GM18870 (cell line): ENCODE data around the gene TUBB6.

Source experiments
- ATAC-seq: cut with Tn5 transposase; IDR thresholded peaks from one replicate; pipeline ENCODE4 v1.9.1; 2021; ENCODE audit warnings: moderate library complexity; ENCODE audit not compliant: unreplicated experiment

Gene TUBB6

DNA sequence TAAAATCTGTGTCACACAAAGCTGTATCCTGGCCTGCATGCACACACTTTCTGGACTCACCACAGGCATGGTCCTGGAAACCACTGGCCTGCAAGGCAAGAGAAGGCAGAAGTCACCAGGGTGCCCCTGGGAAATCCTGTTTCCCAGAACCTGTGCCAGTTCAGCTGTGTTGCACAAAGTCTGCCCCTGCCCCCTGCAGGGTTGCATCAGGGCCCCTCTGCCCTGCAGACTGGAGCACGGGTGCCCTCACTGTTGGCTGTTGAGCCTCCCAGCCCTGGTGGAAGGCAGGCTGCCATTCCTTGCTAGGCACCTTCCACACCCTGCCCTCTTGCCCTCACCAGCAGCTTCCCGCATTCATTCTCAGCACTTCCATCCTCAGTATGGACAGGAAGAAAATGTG is 18.0 kb upstream of the TUBB6 start:
- no peak for ATAC-seq

- ATAC-seq, result no peak
These were observed 16.9 kb upstream of the TUBB6 start for GRCh38 chr18:12291161-12291560.

DNA sequence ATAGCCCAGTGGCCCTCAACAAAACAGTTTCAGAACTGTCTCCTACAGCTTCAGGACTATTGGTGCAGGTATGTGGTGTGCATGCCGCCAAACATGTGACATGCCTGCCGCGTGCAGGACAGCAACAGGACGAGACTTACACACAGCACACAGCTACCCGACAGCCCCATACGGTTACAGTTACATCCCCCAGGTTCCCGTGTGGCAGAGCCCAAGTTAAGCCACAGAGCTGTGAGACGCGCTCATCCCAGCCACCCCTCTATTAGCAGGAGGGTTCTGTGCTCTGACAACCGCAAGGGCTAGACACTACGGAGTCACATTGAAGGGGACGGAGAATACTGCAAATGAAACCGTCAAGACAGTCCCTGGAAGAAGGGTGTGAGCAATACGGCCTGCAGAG is 16.4 kb upstream of the TUBB6 start:
- ATAC-seq, result no peak

DNA sequence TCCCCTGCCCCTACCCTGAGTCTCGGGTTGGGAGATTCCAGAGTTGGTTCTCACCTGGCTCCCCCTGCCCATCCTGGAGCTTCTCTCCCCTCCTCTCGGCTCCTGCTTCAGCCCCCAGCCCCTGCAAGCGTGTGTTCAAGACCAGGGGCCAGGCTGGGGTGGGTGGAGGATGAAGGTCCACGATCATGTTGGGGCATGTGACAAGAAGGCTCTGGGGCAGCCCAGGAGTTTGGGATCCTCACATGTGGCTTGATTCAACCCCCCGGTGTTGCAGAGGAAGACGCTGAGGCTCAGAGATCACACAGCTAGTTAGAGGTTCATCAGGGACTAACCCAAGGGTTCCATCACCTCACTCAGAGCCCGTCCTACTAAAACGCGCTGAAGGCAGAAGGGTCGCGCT is 14.2 kb upstream of the TUBB6 start:
- no peak for ATAC-seq

- no peak for ATAC-seq
These were observed 12.5 kb upstream of the TUBB6 start for GRCh38 chr18:12295389-12296086.

GRCh38 chr18:12296087-12296403 is 12.0 kb upstream of the TUBB6 start:
- ATAC-seq, result no peak

GRCh38 chr18:12296457-12296856 is 11.6 kb upstream of the TUBB6 start:
- ATAC-seq, result no peak

DNA sequence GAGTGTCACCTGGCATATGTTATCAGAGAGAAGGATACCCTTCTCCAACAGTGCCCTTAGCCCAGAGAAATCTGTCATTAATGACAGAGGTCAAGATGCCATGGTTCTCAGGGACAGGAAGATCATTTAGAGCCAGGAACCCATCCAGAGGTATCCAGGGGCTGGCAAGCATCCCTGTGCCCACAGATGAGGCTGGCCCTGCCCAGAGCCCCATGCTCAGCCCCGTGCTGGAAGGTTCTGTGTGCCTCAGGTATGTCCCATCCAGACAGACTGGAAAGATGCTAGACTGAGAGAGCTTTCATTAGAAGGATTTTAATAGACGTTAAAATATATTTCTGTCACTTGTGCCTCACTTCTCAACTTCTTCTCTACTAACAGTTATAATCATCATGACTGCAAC is 8.2 kb upstream of the TUBB6 start:
- ATAC-seq, result no peak

- no peak for ATAC-seq
These were observed 6.6 kb upstream of the TUBB6 start for GRCh38 chr18:12301263-12302005.

DNA sequence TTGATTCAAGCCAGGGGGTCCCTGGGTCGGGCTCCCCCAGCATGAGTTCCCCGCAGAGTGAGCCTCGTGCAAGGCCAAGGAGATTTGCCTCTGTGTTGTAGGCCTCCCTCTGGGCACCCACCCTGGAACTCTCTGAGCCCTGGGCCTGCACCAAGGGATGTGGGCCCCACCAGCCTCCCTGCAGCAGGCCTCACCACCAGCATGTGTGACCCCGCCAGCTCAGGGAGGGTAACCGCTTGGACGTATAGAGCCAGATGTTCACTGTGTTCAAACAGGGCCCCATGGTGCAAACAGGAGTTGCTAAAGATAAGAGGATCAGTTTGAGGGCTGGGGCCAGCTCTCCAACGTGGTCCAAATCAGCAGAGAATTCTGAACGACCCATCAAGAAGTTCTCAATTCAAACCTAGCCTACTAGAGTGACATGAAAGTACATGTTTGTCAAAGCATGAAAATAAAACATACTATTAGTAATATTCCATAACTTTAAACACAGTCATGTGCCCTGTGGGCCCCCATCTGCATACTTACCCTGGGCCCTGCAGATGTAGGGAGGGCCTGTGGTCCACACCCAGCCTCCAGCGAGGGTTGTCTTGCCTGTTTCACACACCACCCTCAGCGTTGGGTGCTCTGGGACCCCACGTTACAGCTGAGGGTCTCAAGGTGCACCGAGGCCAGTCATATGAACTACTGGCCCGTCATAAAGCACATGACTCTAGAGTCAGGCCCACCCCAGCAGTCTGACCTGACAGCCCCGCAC is 5.5 kb upstream of the TUBB6 start:
- ATAC-seq, result no peak

- ATAC-seq, result no peak
These were observed 3.5 kb upstream of the TUBB6 start for GRCh38 chr18:12304351-12305210.

- no peak for ATAC-seq
These were observed 2.8 kb upstream of the TUBB6 start for GRCh38 chr18:12305211-12305610.

DNA sequence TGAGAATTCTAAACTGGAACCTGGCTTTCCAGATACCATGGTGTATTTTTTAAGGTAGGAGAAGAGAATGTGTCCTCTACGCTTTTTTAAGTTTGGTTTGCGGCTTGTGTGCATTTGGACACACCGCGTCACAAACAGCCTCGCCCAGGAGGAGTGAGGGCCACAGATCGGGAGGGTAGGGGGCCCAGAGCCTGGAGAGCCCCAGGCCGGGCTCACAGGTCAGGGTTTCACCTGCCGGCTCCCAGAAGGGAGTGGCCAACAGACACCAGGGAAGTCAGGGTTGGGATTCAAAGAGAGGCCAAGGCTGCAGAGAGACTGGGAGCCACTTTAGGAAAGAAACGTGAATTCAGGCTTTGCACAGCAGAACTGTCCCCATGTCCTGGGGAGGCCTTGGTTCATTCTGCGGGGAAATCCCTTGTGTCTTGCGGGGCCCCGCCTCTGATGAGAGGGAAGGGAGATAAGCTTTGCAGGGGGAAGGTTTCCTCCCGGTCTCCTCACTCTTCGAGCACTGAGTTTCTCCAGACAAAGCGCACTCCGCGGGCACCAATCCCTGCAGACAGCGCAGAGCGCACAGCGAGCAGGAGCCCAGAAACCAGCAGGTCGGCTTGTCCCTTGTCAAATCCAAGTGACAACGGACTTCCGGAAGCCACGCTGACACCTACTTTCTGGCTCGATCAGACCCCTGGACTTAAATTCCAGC is 2.0 kb upstream of the TUBB6 start:
- no peak for ATAC-seq

- ATAC-seq, result no peak
These were observed 1.0 kb upstream of the TUBB6 start for GRCh38 chr18:12306752-12307700.

DNA sequence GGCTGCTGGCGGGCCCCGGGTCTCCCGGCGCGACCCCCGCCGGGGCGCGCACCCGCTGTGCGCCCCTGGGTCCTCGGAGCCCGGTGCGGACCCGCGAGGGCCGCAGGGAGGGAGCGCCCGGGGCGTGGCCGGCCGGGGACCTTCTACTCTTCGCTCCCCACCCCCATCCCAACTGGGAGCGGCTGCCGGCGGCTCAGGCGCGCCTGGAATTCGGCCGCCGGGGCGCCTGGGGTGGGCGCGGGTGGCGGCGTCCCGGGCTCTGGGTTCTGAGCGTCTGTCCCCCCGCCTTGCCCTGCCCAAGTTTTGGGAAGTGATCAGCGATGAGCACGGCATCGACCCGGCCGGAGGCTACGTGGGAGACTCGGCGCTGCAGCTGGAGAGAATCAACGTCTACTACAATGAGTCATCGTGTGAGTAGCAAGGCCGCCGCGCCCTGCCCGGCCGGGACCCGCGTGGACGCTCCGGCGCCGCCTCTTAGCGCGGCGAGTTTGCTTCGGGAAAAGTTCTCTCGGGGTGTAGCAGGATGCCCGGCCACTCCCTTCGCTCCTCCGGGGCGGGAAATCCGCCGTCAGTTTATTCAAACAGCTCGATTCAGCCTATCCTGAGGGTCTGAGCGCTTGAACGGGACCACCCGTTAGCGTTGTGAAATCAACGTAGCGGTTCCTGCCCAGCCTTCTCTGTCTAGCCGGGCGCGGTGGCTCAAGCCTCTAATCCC is 502 bp downstream of the TUBB6 start:
- no peak for ATAC-seq

DNA sequence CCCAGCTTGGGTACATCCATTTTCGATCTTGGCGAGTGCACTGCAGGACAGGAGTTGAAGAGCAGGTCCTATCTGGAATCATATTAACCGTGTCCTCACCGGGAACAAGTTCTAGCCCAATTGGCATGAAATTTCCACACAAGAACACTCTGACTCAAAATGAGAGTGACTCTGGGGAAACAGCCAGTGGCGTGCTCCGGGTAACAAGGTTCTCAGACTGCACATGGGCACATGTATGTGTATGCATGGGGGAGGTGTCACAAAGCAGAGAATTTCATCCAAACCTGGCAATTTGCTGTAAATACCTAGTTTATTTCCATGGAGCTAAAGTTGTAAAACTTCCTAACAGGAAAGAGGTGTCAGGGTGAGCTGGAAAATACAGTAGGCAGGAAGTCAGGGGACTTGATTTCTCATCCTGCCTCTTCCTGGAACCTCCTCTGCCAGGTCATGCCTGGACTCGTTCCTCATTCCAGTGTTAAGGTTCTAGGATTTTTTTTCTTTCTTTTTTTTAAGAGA is 1.7 kb downstream of the TUBB6 start:
- ATAC-seq, result no peak

- no peak for ATAC-seq
These were observed 2.7 kb downstream of the TUBB6 start for GRCh38 chr18:12310762-12311161.

DNA sequence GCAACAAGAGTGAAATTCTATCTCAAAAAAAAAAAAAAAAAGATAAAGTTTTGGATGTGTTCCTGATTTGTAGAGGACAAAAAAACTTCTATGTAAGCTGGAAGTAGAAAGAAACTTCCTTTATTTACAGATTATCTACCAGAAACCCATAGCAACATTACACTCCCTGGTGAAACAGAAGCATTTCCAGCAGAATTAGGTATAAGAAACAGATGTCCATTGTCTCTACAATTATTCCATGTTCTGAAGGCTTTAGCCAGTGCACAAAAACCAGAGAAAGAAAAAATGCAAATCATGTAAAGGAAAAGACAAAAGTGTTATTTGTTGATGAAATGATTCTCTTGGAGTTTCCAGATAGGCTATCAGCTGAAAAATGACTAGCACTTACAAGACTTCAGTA is 4.9 kb downstream of the TUBB6 start:
- no peak for ATAC-seq
